ENCODE measurements around the gene RXRB.

GRCh38 chr6:33156964-33157363, 43.5 kb downstream of the RXRB start:
- TF ChIP-seq GATA3 (IDR thresholded peaks at IDR 0.05; ENCODE audit: low read depth, low read length) (no peak), GATA2 (IDR thresholded peaks at IDR 0.05; ENCODE audit: low read depth, low read length) (no peak)
